Measurements from ENCODE around the gene RARA.

Gene RARA

DNA sequence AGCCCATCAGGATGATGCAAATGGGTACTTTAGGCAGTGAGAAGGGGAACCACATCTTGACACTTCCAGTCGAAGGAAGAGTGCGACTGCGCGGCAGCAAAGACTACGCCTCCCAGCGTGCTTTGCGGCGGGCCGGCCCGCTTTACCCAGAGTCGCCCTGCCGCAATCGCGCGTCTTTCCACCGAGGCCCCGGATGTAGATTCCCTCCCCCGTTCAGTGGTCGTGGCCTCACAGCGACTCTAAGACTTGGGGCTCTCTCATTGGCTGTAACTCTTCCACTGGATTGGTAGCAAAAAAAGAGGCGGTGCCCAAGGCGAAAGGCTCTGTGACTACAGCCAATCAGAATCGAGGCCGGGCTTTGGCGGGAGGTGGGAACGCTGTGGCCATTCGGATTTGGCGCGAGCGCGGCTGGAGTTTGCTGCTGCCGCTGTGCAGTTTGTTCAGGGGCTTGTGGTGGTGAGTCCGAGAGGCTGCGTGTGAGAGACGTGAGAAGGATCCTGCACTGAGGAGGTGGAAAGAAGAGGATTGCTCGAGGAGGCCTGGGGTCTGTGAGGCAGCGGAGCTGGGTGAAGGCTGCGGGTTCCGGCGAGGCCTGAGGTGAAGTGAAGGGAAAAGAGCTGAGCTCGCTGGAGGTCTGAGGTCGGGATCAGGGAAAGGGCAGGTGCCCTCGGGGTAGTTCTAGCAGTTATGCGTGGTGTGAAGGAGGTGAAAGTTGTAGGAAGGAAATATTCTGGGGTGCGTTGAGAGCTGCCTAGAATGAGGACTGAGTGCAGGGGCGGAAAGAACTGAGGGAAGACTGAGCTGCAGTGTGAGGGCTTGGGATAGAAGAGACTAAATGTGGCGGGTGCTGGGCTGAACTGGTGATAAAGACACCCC, 21.2 kb upstream of the RARA start, which contains the start of gene CDC6:
Gene CDC6 (plus strand): TSS at position 386 of the 876 bp plus-strand sequence. CDS start 1,542 bp downstream, outside the sequence.
- TF ChIP-seq GATA3 (IDR thresholded peaks at IDR 0.05; ENCODE audit: low read depth, low read length) (no peak), GATA2 (IDR thresholded peaks at IDR 0.05; ENCODE audit: low read depth, low read length) (no peak)

DNA sequence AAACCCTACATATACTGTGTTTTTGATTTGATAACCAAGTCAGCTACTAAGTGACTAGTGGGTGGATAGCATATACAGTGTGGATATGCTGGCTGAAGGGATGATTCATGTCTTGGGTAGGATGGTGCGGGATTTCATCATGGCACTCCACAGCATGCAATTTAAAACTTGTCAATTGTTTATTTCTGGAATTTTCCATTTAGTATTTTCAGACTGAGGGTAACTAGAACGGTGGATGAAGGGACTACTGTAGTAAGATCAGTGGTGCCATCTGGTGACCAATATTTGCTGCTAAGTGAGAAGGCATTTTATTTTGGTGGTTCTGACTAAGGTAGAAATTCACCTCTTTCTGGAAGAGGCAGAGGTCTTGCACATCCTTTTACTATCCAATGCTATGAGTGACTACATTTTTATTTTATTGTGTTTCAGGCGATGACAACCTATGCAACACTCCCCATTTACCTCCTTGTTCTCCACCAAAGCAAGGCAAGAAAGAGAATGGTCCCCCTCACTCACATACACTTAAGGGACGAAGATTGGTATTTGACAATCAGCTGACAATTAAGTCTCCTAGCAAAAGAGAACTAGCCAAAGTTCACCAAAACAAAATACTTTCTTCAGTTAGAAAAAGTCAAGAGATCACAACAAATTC, 18.2 kb upstream of the RARA start:
- TF ChIP-seq GATA2 (IDR thresholded peaks at IDR 0.05; ENCODE audit: low read depth, low read length) (no peak), GATA3 (IDR thresholded peaks at IDR 0.05; ENCODE audit: low read depth, low read length) (no peak)

DNA sequence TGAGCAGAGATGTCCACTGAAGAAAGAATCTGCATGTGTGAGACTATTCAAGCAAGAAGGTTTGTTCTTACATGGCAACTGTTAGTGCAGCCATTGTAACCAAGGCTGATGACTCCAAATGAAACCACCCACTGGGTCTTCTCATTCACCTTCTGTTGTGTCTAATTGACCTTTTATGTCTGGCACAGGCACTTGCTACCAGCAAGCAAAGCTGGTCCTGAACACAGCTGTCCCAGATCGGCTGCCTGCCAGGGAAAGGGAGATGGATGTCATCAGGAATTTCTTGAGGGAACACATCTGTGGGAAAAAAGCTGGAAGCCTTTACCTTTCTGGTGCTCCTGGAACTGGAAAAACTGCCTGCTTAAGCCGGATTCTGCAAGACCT, 17.7 kb upstream of the RARA start:
- TF ChIP-seq GATA3 (IDR thresholded peaks at IDR 0.05; ENCODE audit: low read depth, low read length) (no peak), GATA2 (IDR thresholded peaks at IDR 0.05; ENCODE audit: low read depth, low read length) (no peak)

DNA sequence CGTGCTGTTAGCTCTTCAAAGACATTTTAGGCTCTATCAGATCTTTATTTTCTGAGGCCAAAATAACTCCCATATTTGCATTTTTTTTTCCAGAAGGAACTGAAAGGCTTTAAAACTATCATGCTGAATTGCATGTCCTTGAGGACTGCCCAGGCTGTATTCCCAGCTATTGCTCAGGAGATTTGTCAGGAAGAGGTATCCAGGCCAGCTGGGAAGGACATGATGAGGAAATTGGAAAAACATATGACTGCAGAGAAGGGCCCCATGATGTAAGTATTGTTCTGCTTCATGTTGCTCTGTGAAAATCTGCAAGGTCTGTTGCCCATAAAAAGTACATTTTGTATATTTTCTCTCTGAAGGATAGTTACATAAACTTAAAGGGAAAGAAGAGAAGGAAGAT, 15.6 kb upstream of the RARA start:
- TF ChIP-seq GATA2 (IDR thresholded peaks at IDR 0.05; ENCODE audit: low read depth, low read length) (no peak), GATA3 (IDR thresholded peaks at IDR 0.05; ENCODE audit: low read depth, low read length) (no peak)

DNA sequence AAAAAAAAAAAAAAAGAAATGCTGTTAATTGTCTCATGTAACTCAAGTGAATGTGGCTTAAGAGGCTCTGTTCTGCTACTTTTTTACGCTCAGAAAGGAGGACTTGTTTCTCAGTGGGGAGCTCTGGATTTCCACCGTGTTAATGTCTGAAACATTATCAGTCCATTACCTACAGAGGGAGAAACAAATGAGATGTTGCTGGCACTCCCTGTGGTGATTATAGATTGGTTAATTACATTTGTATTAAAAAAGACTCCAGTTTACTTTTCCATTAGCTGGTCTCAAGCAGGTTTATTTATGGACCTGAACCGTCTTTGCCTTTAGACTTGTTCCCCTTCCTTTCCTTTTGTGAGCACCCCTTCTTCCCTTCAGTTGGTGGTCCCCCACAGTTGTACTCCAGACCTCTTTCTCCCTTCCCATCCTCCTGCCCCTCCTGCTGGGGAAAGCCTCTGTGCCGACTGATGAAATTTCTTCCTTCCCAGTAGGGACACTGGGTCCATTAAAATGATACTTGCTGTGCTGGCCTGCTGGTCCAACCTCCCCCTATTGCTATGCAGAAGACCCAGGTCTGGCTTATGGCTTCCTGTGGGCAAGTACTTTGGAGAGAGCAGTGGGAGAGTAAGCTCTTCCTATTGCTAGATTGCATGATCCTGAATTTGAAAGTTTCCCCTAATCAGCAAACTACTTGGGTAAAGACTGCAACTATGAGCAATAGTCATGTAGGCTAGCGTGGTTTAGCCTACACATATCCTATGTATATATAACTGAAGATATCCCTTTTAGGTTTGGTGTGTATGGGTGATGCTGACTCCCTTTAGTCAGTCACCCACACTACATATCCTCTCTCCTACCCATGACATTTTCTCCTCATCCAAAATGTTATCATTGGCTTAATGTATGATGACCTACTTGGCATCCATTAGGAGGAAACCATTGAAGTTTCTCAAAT, 13.2 kb upstream of the RARA start:
- no peak for TF ChIP-seq GATA3 (IDR thresholded peaks at IDR 0.05; ENCODE audit: low read depth, low read length)
- TF ChIP-seq GATA2 (IDR thresholded peaks at IDR 0.05; ENCODE audit: low read depth, low read length) = no peak

DNA sequence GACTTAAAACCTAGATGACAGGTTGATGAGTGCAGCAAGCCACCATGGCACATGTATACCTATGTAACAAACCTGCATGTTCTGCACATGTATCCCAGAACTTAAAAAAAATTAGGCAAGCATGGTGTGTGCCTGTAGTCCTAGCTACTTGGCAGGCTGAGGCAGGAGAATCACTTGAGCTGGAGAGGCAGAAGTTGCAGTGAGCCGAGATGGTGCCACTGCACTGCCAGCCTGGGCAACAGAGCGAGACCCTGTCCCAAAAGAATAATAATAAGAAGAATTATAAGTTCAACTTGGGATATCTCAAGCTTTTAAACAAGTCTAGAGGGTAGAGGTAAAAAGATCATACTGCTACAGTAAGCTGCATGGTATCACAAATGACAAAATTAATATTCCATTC, 11.5 kb upstream of the RARA start:
- TF ChIP-seq GATA3 (IDR thresholded peaks at IDR 0.05; ENCODE audit: low read depth, low read length) = no peak
- no peak for TF ChIP-seq GATA2 (IDR thresholded peaks at IDR 0.05; ENCODE audit: low read depth, low read length)

DNA sequence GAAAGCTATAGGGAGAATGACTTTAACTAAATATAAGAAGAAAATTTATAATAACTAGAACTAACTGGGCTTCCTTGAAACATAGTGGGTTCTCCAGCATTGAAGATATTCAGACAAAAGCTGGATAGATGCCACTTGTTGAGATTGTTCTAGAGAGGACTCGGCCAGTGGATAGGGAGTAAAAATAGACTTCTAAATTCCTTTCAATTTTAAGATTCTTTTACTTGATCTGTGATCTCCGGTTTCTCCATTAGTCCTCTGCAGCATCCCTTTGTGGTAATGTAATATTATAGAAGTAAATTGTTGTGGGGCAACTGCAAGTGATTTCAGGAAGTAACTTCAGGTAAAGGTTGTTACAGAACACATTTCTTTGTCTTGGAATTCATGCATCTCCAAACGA, 10.3 kb upstream of the RARA start:
- no peak for TF ChIP-seq GATA2 (IDR thresholded peaks at IDR 0.05; ENCODE audit: low read depth, low read length)
- TF ChIP-seq GATA3 (IDR thresholded peaks at IDR 0.05; ENCODE audit: low read depth, low read length) = no peak

DNA sequence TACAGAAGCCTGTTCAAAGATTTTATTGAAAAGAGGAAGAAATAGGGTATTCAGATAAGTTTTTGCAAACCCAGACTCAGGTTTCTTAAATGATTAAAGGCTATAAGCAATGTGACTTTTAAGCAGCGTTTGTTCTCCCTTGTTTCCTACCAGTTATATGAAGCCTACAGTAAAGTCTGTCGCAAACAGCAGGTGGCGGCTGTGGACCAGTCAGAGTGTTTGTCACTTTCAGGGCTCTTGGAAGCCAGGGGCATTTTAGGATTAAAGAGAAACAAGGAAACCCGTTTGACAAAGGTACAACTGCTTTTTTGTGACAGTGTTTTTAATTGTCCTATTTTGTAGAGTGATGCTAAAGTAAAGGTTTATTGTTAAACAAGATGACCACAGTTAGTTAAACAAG, 7.7 kb upstream of the RARA start:
- TF ChIP-seq GATA3 (IDR thresholded peaks at IDR 0.05; ENCODE audit: low read depth, low read length) (no peak), GATA2 (IDR thresholded peaks at IDR 0.05; ENCODE audit: low read depth, low read length) (no peak)

DNA sequence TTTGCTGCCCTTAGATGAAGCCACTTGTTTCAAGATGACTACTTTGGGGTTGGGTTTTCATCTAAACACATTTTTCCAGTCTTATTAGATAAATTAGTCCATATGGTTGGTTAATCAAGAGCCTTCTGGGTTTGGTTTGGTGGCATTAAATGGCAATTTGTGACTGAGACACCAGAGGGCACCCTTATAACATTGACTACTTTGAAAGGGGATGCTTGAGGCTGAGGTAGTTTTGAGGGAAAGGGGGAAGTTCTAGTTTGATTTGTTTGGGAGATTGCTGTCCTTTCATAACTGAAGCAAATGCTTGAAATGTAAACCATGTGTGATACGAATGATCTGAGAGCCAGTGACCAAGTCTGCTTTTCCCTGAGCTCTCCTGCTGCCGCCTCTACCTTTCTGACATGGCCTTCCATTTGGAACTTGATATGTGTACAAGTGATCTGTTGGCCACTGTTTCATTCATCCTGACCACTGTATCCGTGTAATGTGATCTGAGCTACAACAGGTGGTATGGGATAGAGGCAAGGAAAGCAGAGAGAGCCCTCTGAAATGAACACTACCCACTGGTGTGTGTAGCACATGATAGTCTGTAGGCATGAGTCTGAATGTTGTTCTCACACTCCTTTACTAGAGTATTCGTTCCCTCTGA, 5.8 kb upstream of the RARA start:
- TF ChIP-seq GATA2 (IDR thresholded peaks at IDR 0.05; ENCODE audit: low read depth, low read length) (peak; percentile 66), GATA3 (IDR thresholded peaks at IDR 0.05; ENCODE audit: low read depth, low read length) (no peak)

DNA sequence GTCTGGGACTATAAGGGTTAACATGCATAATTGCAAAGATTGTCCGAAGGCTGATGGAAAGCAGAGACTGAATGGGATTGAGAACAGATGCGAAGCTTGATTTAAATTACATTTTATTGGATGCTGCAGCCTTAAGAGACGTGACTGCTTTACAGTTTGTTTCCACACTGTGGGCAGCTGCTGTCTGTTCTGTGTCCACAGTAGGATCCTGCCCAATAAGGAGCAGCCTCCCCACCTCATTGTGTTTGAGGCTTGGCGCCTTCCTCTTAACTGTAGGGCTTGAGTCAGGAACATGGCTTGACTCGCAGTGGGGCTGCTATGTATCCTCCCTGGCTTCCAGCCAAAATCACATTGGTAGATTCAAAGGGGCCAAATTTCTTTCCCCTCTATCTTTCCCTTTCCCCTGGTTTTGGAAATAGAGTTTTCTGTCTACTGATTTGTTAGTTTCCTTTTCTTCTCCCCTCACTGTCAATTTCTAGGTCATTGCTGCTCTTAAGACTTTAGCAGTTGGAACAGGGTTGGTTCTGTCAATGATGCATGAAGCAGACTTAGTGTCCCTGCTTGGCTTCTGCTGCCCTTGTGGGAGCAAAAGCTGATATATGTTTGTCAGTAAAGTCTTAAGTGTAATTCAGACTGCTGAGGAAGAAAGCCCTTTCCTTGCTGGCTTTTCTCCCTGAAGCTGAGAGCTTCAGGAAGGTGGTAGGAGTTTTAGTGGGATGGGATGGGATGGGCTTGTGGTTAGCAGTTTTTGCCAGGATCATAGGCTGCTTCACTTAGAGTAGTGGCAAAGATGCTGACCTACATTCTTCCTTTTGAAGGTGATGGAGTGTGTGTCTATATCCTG, 5.0 kb upstream of the RARA start:
- 0 out of 2 replicates have a peak, but pooled peaks have one; percentile 17 for TF ChIP-seq GATA2 (IDR thresholded peaks at IDR 0.05; ENCODE audit: low read depth, low read length)
- no peak for TF ChIP-seq GATA3 (IDR thresholded peaks at IDR 0.05; ENCODE audit: low read depth, low read length)

DNA sequence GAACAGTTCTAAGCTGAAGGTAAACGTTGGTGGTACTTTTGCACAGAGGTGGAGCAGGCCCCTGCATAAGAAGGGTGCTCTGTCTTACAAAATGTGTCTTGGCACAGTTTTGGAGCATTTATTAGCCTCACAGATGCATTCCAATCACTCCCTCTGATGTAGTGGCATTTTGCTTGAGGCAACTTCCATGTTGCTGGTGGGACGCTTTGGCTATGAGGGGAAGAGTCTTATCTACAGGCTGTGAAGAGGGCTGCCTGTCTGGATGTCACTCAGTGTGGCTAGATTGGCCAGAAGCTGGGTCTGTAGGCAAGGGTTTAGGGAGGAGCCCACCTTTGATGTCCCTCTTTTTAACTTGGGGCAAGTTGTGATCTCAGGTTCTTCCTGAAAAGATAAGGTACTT, 2.6 kb upstream of the RARA start:
- no peak for TF ChIP-seq GATA2 (IDR thresholded peaks at IDR 0.05; ENCODE audit: low read depth, low read length)
- TF ChIP-seq GATA3 (IDR thresholded peaks at IDR 0.05; ENCODE audit: low read depth, low read length) = no peak

DNA sequence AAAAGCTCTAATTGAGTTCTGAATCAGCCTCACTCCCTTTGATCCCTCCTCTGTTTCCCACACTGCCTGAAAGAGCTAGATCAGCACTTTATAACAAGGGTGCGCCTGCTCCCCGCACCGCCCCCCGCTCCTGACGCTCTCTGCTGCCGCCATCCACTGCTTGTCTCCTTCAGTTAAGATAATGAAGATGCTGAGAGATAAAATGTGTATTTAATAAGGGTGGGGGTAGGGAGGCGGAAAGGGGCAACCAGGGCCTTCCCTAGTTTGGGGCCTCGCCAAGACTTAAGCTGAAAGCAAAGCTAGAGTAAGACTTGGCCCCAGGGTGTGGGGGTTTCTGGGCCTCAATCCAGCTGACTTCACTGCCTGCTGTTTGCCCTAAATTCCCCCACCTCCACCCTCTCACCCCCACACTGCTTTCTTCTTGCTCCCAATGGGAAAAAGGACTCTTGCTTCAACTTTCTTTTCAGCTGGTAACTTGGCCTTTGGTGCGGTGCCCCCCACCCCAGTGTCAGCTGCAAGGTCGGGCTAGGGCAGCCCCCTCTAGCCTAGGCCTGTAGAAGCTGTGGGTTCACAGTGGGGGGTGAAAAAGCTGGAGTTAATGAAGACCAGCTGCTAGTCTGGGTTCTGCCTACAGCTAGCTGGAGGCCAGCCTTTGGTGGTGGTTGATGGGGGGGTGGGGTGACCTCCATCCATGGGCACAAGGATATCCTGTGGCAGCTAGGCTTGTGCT, 1.8 kb upstream of the RARA start:
- TF ChIP-seq GATA2 (IDR thresholded peaks at IDR 0.05; ENCODE audit: low read depth, low read length) (peak; percentile 97), GATA3 (IDR thresholded peaks at IDR 0.05; ENCODE audit: low read depth, low read length) (no peak)

Measured in SH-SY5Y (cell line).